ENCODE results near the gene CSDE1. TPM values are rescaled to one million over a fixed set of nuclear protein-coding genes. Genes with fewer than 3 reads are reported as not detected.
A peak's percentile ranks its signal among the peaks of the same experiment; 100 is the strongest.

Gene CSDE1
- total RNA-seq, 1 experiment from 2014 or later: 403 TPM

DNA sequence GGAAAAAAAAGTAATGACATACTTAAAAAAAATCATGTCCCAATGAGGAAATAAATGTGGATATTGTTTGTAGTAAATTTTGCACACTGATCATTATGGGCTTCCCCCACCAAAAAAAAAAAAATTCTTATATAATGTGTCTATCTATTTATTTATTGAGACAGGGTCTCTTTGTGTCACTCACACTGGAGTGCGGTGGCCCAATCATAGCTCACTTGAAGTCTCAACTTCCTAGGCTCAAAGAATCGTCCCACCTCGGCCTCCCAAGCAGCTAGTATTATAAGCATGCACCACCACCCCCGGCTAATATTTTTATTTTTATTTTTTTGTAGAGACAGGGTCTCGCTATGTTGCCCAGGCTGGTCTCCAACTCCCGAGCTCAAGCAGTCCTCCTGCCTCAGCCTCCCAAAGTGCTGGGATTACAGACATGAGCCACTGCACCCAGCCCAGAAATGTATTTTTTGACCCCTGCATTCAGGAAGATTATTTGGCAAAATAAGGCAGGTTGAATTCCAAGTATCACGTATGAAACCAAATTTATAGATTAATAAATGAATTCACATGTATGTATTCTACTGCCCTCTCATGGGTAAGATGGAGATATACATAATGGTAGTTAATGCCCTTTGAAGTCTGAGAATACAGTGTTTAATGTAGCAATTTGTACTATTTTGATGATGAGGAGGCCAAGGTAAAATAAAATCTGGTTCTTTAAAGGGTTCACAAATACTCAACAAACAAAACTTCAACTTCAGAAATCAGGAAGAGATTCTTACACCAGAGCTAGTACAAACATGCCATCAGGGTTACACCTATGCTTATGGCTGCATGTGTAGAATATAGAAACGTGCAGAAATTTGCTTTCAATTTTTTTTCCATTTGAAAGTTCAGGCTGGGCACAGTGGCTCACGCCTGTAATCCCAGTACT is 86.5 kb downstream of the CSDE1 start:
- intact Hi-C loops (cut with micrococcal nuclease; ENCODE audit: unreplicated experiment): loop anchor here (2.0 kb wide), 1 partner anchor 90 kb away; the partner anchor contains the start of gene BCAS2
- no peak overlapping the region for H3K4me3 ChIP-seq (ENCODE audit: low read depth, low read length)
- Mint-ChIP-seq H3K27me3 (ENCODE audit: insufficient read depth, unreplicated experiment) (peaks cover 8% of the 10 kb centered on the region), H3K36me3 (ENCODE audit: insufficient read depth, unreplicated experiment) (no peaks in the 10 kb centered on the region), H3K9me3 (ENCODE audit: unreplicated experiment) (no peaks in the 10 kb centered on the region), H3K4me3 (ENCODE audit: unreplicated experiment) (peak overlapping the region; percentile 81), H3K4me1 (ENCODE audit: low read depth, unreplicated experiment) (peaks cover 12% of the 10 kb centered on the region), H3K27ac (ENCODE audit: unreplicated experiment) (no peak overlapping the region)
- no peak for DNase-seq
- ChIA-PET CTCF (no interaction called here), POLR2A (no interaction called here)
- BruUV-seq (replicated peaks): no TSS peak
- peak in 1 of 2 experiments; percentile 24 for TF ChIP-seq CTCF (IDR thresholded peaks at IDR 0.05; ENCODE audit: insufficient read depth in 1 of 2, low read depth in 1 of 2, low read length in 1 of 2, severe bottlenecking in 1 of 2, unreplicated experiment in 1 of 2)
- H3K9me3 ChIP-seq: no peaks in the 10 kb centered on the region
- H3K36me3 ChIP-seq (ENCODE audit: control insufficient read depth, insufficient read depth, low read length): no peaks in the 10 kb centered on the region
- H3K4me1 ChIP-seq: no peaks in the 10 kb centered on the region
- H3K27me3 ChIP-seq (replicated peaks; ENCODE audit: control insufficient read depth, insufficient read depth, low read length): no peaks in the 10 kb centered on the region

GRCh38 chr1:114670083-114671010 is 87.4 kb downstream of the CSDE1 start:
- intact Hi-C loops (cut with micrococcal nuclease; ENCODE audit: unreplicated experiment): loop anchor here (1.0 to 2.0 kb wide), 2 partner anchors 46 to 90 kb away; partner anchors contain the start of genes BCAS2 and NRAS
- peaks cover 8% of the 10 kb centered on the region for H3K27me3 Mint-ChIP-seq (ENCODE audit: insufficient read depth, unreplicated experiment)
- CTCF ChIA-PET: interaction anchor here (1.0 kb wide), 1 partner anchor 10 kb away, joined by 3 read pairs; no protein-coding TSS in a partner anchor
- H3K9me3 Mint-ChIP-seq (ENCODE audit: unreplicated experiment): no peaks in the 10 kb centered on the region
- Histone ChIP-seq H3K4me1 (no peaks in the 10 kb centered on the region), H3K27me3 (replicated peaks; ENCODE audit: control insufficient read depth, insufficient read depth, low read length) (no peaks in the 10 kb centered on the region), H3K9me3 (no peaks in the 10 kb centered on the region), H3K36me3 (ENCODE audit: control insufficient read depth, insufficient read depth, low read length) (no peaks in the 10 kb centered on the region), H3K4me3 (ENCODE audit: low read depth, low read length) (peak overlapping the region; percentile 76)
- peak; percentile 89 to 91 for DNase-seq
- TF ChIP-seq CTCF (IDR thresholded peaks at IDR 0.05; ENCODE audit: insufficient read depth in 1 of 2, low read depth in 1 of 2, low read length in 1 of 2, severe bottlenecking in 1 of 2, unreplicated experiment in 1 of 2): no peak
- BruUV-seq (replicated peaks): no TSS peak
- H3K4me3 Mint-ChIP-seq (ENCODE audit: unreplicated experiment): peak overlapping the region; percentile 81
- H3K27ac Mint-ChIP-seq (ENCODE audit: unreplicated experiment): peak overlapping the region; percentile 59
- H3K4me1 Mint-ChIP-seq (ENCODE audit: low read depth, unreplicated experiment): peaks cover 21% of the 10 kb centered on the region
- POLR2A ChIA-PET: no interaction called here
- H3K36me3 Mint-ChIP-seq (ENCODE audit: insufficient read depth, unreplicated experiment): no peaks in the 10 kb centered on the region

GRCh38 chr1:114669562-114670082 is 88.2 kb downstream of the CSDE1 start, which contains the start of gene DENND2C:
Gene DENND2C, minus strand, starts transcription at chr1:114670049. Its CDS starts 44,065 bp downstream, at chr1:114625984.
- peak within 1 kb of the TSS; percentile 59 for H3K27ac Mint-ChIP-seq (ENCODE audit: unreplicated experiment)

More at GRCh38 chr1:114669562-114670082, 88.2 kb downstream of the CSDE1 start, which contains the start of gene DENND2C:
- Mint-ChIP-seq H3K4me1 (ENCODE audit: low read depth, unreplicated experiment) (peaks cover 21% of the 10 kb centered on the region), H3K27me3 (ENCODE audit: insufficient read depth, unreplicated experiment) (peaks cover 5% of the 10 kb centered on the region), H3K36me3 (ENCODE audit: insufficient read depth, unreplicated experiment) (no peaks in the 10 kb centered on the region), H3K9me3 (ENCODE audit: unreplicated experiment) (no peaks in the 10 kb centered on the region), H3K4me3 (ENCODE audit: unreplicated experiment) (peak within 1 kb of the TSS; percentile 81)
- ChIA-PET CTCF (interaction anchor here (1.0 kb wide), 1 partner anchor 9 kb away, joined by 3 read pairs; no protein-coding TSS in a partner anchor), POLR2A (no interaction called here)
- Histone ChIP-seq H3K4me3 (ENCODE audit: low read depth, low read length) (peak within 1 kb of the TSS; percentile 76), H3K27me3 (replicated peaks; ENCODE audit: control insufficient read depth, insufficient read depth, low read length) (no peaks in the 10 kb centered on the region), H3K9me3 (no peaks in the 10 kb centered on the region), H3K36me3 (ENCODE audit: control insufficient read depth, insufficient read depth, low read length) (no peaks in the 10 kb centered on the region), H3K4me1 (no peaks in the 10 kb centered on the region)
- intact Hi-C loops (cut with micrococcal nuclease; ENCODE audit: unreplicated experiment): loop anchor here (1.0 to 2.0 kb wide), 2 partner anchors 47 to 89 kb away; partner anchors contain the start of genes BCAS2 and NRAS
- no peak for DNase-seq
- TSS peak; percentile 56 for BruUV-seq (replicated peaks)
- TF ChIP-seq CTCF (IDR thresholded peaks at IDR 0.05; ENCODE audit: insufficient read depth in 1 of 2, low read depth in 1 of 2, low read length in 1 of 2, severe bottlenecking in 1 of 2, unreplicated experiment in 1 of 2): peak in 1 of 2 experiments; percentile 9

Measured in Caco-2 (cell line).